ENCODE measurements around the gene AKAP6. TPM values are rescaled to one million over a fixed set of nuclear protein-coding genes. Genes with fewer than 3 reads are reported as not detected.

Gene AKAP6
- total RNA-seq, 1 donor from 2014 or later: 249 TPM

- DNase-seq (ENCODE audit: low spot score): no peak
- intact Hi-C loops (cut with DNase I): no loop called here
These were observed 70.8 kb downstream of the AKAP6 start for GRCh38 chr14:32399920-32400319.

- intact Hi-C loops (cut with DNase I): no loop called here
These were observed 71.4 kb downstream of the AKAP6 start for GRCh38 chr14:32400480-32400879.

GRCh38 chr14:32403021-32403420 is 73.9 kb downstream of the AKAP6 start:
- no peak for DNase-seq (ENCODE audit: low spot score)
- intact Hi-C loops (cut with DNase I): no loop called here

More at GRCh38 chr14:32400480-32400879, 71.4 kb downstream of the AKAP6 start:
- no peak for DNase-seq (ENCODE audit: low spot score)

- no peak for DNase-seq (ENCODE audit: low spot score)
- intact Hi-C loops (cut with DNase I): no loop called here
These were observed 74.6 kb downstream of the AKAP6 start for GRCh38 chr14:32403688-32404087.

GRCh38 chr14:32404784-32405573 is 75.9 kb downstream of the AKAP6 start:
- intact Hi-C loops (cut with DNase I): no loop called here
- DNase-seq (ENCODE audit: low spot score): no peak

GRCh38 chr14:32405856-32406255 is 76.8 kb downstream of the AKAP6 start:
- no peak for DNase-seq (ENCODE audit: low spot score)
- intact Hi-C loops (cut with DNase I): no loop called here

GRCh38 chr14:32407130-32407529 is 78.0 kb downstream of the AKAP6 start:
- intact Hi-C loops (cut with DNase I): no loop called here
- no peak for DNase-seq (ENCODE audit: low spot score)

GRCh38 chr14:32408018-32408417 is 78.9 kb downstream of the AKAP6 start:
- no peak for DNase-seq (ENCODE audit: low spot score)
- intact Hi-C loops (cut with DNase I): no loop called here

GRCh38 chr14:32412103-32412502 is 83.0 kb downstream of the AKAP6 start:
- intact Hi-C loops (cut with DNase I): no loop called here
- no peak for DNase-seq (ENCODE audit: low spot score)

GRCh38 chr14:32412532-32412931 is 83.4 kb downstream of the AKAP6 start:
- no peak for DNase-seq (ENCODE audit: low spot score)
- intact Hi-C loops (cut with DNase I): no loop called here

- intact Hi-C loops (cut with DNase I): no loop called here
These were observed 85.0 kb downstream of the AKAP6 start for GRCh38 chr14:32413967-32414640.

GRCh38 chr14:32414808-32415255 is 85.7 kb downstream of the AKAP6 start:
- no peak for DNase-seq (ENCODE audit: low spot score)
- intact Hi-C loops (cut with DNase I): no loop called here

More at GRCh38 chr14:32413967-32414640, 85.0 kb downstream of the AKAP6 start:
- DNase-seq (ENCODE audit: low spot score): no peak

- intact Hi-C loops (cut with DNase I): no loop called here
- no peak for DNase-seq (ENCODE audit: low spot score)
These were observed 89.0 kb downstream of the AKAP6 start for GRCh38 chr14:32417956-32418552.

GRCh38 chr14:32419429-32419828 is 90.3 kb downstream of the AKAP6 start:
- intact Hi-C loops (cut with DNase I): no loop called here
- DNase-seq (ENCODE audit: low spot score): no peak

- no peak for DNase-seq (ENCODE audit: low spot score)
- intact Hi-C loops (cut with DNase I): loop anchor here (5.0 kb wide), 1 partner anchor 36 kb away; no protein-coding TSS in a partner anchor
These were observed 92.7 kb downstream of the AKAP6 start for GRCh38 chr14:32421781-32422180.

GRCh38 chr14:32422440-32422839 is 93.3 kb downstream of the AKAP6 start:
- DNase-seq (ENCODE audit: low spot score): no peak
- intact Hi-C loops (cut with DNase I): loop anchor here (5.0 kb wide), 1 partner anchor 35 kb away; no protein-coding TSS in a partner anchor

GRCh38 chr14:32426028-32426427 is 96.9 kb downstream of the AKAP6 start:
- intact Hi-C loops (cut with DNase I): no loop called here
- DNase-seq (ENCODE audit: low spot score): no peak

- intact Hi-C loops (cut with DNase I): no loop called here
These were observed 97.7 kb downstream of the AKAP6 start for GRCh38 chr14:32426586-32427388.

GRCh38 chr14:32427726-32428528 is 98.8 kb downstream of the AKAP6 start:
- intact Hi-C loops (cut with DNase I): no loop called here
- DNase-seq (ENCODE audit: low spot score): no peak

More at GRCh38 chr14:32426586-32427388, 97.7 kb downstream of the AKAP6 start:
- no peak for DNase-seq (ENCODE audit: low spot score)
